IPS-18a (cell line): ENCODE data around the gene GPR89A.

ENCODE experiments used
- H3K27ac ChIP-seq: one replicate; pipeline ENCODE4 v1.5.1; 2013; ENCODE audit warnings: low read length
- H3K27me3 ChIP-seq: one replicate; pipeline ENCODE4 v1.6.1; 2013; ENCODE audit warnings: mild to moderate bottlenecking, low read length; ENCODE audit not compliant: control insufficient read depth, insufficient read depth
- H3K36me3 ChIP-seq: one replicate; pipeline ENCODE4 v1.6.1; 2013; ENCODE audit warnings: low read depth, low read length; ENCODE audit not compliant: control insufficient read depth
- H3K4me1 ChIP-seq: one replicate; pipeline ENCODE4 v1.6.1; 2013; ENCODE audit warnings: low read depth, low read length; ENCODE audit not compliant: control insufficient read depth
- H3K4me3 ChIP-seq: one replicate; pipeline ENCODE4 v1.5.1; 2013; ENCODE audit warnings: low read length
- H3K9ac ChIP-seq: one replicate; pipeline ENCODE4 v1.6.1; 2013; ENCODE audit warnings: mild to moderate bottlenecking, low read length, moderate library complexity
- H3K9me3 ChIP-seq: one replicate; pipeline ENCODE4 v1.6.1; 2013; ENCODE audit warnings: low read depth, low read length; ENCODE audit not compliant: control insufficient read depth

Gene GPR89A

DNA sequence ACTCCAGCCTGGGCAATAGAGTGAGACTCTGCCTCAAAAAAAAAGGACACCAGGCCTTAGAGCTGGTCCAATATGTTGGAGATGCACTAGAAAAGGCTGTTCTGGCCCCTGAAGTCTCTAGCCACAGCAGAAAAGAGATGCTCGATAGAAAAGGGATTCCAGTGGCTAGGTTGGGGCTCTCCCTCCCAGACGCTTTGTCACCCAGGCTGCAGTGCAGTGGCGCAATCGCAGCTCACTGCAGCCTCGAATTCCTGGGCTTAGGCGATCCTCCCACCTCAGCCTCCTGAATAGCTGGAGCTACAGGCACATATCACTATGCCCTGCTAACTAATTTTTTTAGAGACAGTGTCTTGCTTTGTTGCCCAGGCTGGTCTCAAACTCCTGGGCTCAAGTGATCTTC is 81.1 kb downstream of the GPR89A start:
- H3K4me3 ChIP-seq: no peak overlapping the region
- no peaks in the 10 kb centered on the region for H3K4me1 ChIP-seq
- H3K36me3 ChIP-seq: no peaks in the 10 kb centered on the region
- no peak overlapping the region for H3K9ac ChIP-seq
- no peaks in the 10 kb centered on the region for H3K27me3 ChIP-seq
- H3K27ac ChIP-seq: no peak overlapping the region
- no peaks in the 10 kb centered on the region for H3K9me3 ChIP-seq

- H3K4me3 ChIP-seq: no peak overlapping the region
- no peak overlapping the region for H3K9ac ChIP-seq
- no peaks in the 10 kb centered on the region for H3K9me3 ChIP-seq
- no peaks in the 10 kb centered on the region for H3K4me1 ChIP-seq
- no peaks in the 10 kb centered on the region for H3K27me3 ChIP-seq
- no peak overlapping the region for H3K27ac ChIP-seq
- H3K36me3 ChIP-seq: no peaks in the 10 kb centered on the region
Measured at GRCh38 chr1:145689922-145690321, 82.1 kb downstream of the GPR89A start.

- Histone ChIP-seq H3K9me3 (no peaks in the 10 kb centered on the region), H3K4me1 (no peaks in the 10 kb centered on the region), H3K9ac (no peak overlapping the region), H3K27ac (no peak overlapping the region), H3K36me3 (no peaks in the 10 kb centered on the region), H3K27me3 (no peaks in the 10 kb centered on the region), H3K4me3 (no peak overlapping the region)
Measured at GRCh38 chr1:145690587-145691558, 83.1 kb downstream of the GPR89A start.

DNA sequence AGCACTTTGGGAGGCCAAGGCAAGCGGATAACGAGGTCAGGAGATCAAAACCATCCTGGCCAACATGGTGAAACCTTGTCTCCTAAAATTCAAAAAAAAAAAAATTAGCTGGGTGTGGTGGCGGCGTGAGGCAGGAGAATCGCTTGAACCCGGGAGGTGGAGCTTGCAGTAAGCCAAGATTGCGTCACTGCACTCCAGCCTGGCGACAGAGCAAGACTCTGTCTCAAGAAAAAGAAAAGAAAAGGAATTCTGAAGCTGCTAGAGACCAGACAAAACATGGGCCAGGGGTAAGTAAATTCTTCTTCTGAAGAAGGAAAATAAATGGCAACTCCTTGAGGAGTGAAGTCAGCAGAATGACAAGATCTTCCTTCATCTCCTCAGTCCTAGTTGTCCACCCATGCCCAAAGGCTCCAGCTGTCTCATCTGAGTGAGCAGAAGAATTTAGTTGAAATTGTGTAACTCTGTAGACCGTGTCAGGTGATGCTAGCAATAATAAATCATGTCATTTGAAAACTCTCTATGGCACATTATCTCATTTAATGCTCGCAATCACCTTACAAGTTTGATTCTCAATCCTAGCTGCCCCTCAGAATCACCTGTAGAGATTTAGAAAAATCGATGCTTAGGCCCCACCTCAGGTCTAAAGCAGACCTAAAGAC is 85.1 kb downstream of the GPR89A start:
- Histone ChIP-seq H3K27me3 (no peaks in the 10 kb centered on the region), H3K4me3 (no peak overlapping the region), H3K9ac (no peak overlapping the region), H3K27ac (no peak overlapping the region), H3K9me3 (no peaks in the 10 kb centered on the region), H3K4me1 (no peaks in the 10 kb centered on the region), H3K36me3 (no peaks in the 10 kb centered on the region)

- Histone ChIP-seq H3K9me3 (no peaks in the 10 kb centered on the region), H3K27me3 (no peaks in the 10 kb centered on the region), H3K36me3 (no peaks in the 10 kb centered on the region), H3K9ac (no peak overlapping the region), H3K4me1 (no peaks in the 10 kb centered on the region), H3K4me3 (no peak overlapping the region), H3K27ac (no peak overlapping the region)
Measured at GRCh38 chr1:145695821-145696629, 88.2 kb downstream of the GPR89A start.

DNA sequence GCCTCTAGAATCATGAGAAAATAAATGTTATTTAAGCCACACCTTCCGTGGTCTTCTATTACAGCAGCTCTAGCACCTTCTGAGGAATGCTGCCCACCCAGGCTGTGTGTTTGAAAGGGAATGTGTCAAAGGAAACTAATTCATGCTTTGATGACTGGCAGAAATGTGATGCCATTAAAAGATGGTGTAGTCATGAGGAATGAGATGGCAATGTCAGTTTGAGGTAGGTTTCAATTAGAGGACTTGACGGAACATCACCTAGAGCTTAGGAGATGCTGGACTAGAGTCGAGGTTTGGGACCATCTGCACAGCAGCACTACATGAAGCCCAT is 88.8 kb downstream of the GPR89A start:
- H3K36me3 ChIP-seq: no peaks in the 10 kb centered on the region
- no peaks in the 10 kb centered on the region for H3K9me3 ChIP-seq

GRCh38 chr1:145701306-145701862 is 93.6 kb downstream of the GPR89A start:
- no peak overlapping the region for H3K27ac ChIP-seq
- no peaks in the 10 kb centered on the region for H3K4me1 ChIP-seq
- no peaks in the 10 kb centered on the region for H3K27me3 ChIP-seq
- no peaks in the 10 kb centered on the region for H3K9me3 ChIP-seq
- no peaks in the 10 kb centered on the region for H3K36me3 ChIP-seq
- H3K9ac ChIP-seq: no peak overlapping the region
- no peak overlapping the region for H3K4me3 ChIP-seq

More for the DNA sequence above, 88.8 kb downstream of the GPR89A start:
- no peak overlapping the region for H3K9ac ChIP-seq
- no peak overlapping the region for H3K27ac ChIP-seq
- no peaks in the 10 kb centered on the region for H3K27me3 ChIP-seq
- H3K4me1 ChIP-seq: no peaks in the 10 kb centered on the region
- H3K4me3 ChIP-seq: no peak overlapping the region

GRCh38 chr1:145702052-145702451 is 94.3 kb downstream of the GPR89A start:
- no peaks in the 10 kb centered on the region for H3K27me3 ChIP-seq
- no peaks in the 10 kb centered on the region for H3K36me3 ChIP-seq
- H3K4me1 ChIP-seq: peaks cover under 1% of the 10 kb centered on the region
- no peak overlapping the region for H3K27ac ChIP-seq
- no peak overlapping the region for H3K9ac ChIP-seq
- H3K9me3 ChIP-seq: no peaks in the 10 kb centered on the region
- H3K4me3 ChIP-seq: no peak overlapping the region

- no peak overlapping the region for H3K9ac ChIP-seq
- H3K4me3 ChIP-seq: no peak overlapping the region
- no peaks in the 10 kb centered on the region for H3K9me3 ChIP-seq
- no peak overlapping the region for H3K27ac ChIP-seq
- peaks cover 9% of the 10 kb centered on the region for H3K4me1 ChIP-seq
- no peaks in the 10 kb centered on the region for H3K36me3 ChIP-seq
- no peaks in the 10 kb centered on the region for H3K27me3 ChIP-seq
Measured at GRCh38 chr1:145702826-145703225, 95.0 kb downstream of the GPR89A start.

DNA sequence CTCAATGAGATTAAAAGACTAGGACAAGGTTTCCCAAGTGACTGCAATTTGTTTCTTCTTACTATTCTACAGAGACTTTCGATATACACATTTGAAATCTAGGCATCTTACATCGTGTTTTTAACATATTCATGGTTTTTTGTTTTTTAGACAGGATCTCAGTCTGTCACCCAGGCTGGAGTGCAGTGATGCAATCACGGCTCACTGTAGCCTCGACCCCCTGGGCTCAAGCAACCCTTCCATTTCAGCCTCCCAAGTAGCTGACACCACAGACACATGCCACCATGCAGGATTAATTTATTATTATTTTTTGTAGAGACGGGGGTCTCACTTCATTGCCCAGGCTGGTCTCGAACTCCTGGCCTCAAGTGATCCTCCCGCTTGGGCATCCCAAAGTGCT is 97.8 kb downstream of the GPR89A start:
- Histone ChIP-seq H3K9ac (no peak overlapping the region), H3K4me1 (peaks cover 11% of the 10 kb centered on the region), H3K36me3 (no peaks in the 10 kb centered on the region), H3K9me3 (no peaks in the 10 kb centered on the region), H3K27me3 (no peaks in the 10 kb centered on the region), H3K4me3 (no peak overlapping the region), H3K27ac (no peak overlapping the region)

- no peak overlapping the region for H3K9ac ChIP-seq
- peaks cover 11% of the 10 kb centered on the region for H3K4me1 ChIP-seq
- no peak overlapping the region for H3K4me3 ChIP-seq
- no peak overlapping the region for H3K27ac ChIP-seq
- H3K9me3 ChIP-seq: no peaks in the 10 kb centered on the region
- H3K36me3 ChIP-seq: no peaks in the 10 kb centered on the region
- no peaks in the 10 kb centered on the region for H3K27me3 ChIP-seq
Measured at GRCh38 chr1:145706086-145706664, 98.4 kb downstream of the GPR89A start.
